ENCODE results near the gene CGN. TPM values are rescaled to one million over a fixed set of nuclear protein-coding genes. Genes with fewer than 3 reads are reported as not detected.
A peak's percentile ranks its signal among the peaks of the same experiment; 100 is the strongest.

Gene CGN
- total RNA-seq, 1 experiment from 2014 or later: 30.9 TPM

DNA sequence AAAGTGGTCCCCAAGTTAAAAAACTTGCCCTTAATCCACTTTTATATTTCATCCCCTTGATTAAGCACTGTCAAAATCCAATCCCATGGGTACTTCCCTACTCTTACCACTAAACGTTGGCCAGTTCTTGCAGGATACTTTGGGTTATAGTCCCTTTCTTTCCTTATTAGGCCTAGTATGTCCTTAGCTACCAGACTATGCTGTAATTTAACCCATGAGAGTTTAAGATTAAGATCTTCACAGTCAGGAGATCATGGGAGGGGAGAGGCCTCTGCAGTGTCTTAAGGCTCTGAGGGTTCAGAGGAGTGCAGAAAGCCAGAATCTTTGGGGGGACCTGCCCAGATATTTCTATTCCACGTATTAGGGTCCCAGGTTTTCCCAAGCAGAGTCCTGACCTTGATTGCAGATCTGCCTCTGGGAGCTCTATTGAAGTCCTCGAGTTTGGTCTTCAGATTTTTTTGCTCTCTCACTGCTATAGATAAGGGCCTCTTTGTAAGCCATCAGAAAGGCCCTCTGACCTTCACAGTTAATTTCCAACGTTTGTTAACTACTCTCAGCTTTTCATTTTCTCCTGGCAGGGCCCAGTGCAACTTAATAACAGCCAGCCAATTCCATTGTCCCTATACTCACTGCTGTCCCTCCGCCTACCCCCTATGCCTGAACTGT lies 9.0 kb upstream of the CGN start:
- H3K9me3 ChIP-seq (ENCODE audit: control insufficient read depth, low read depth, low read length): no peaks in the 10 kb centered on the region
- no CpG with 5 or more reads among the region's 5 CpGs for WGBS (ENCODE audit: extremely low coverage, insufficient read length, low lambda C conversion rate)
- no peaks in the 10 kb centered on the region for H3K79me2 ChIP-seq (ENCODE audit: insufficient read depth, low read length)
- H3K27ac ChIP-seq (ENCODE audit: insufficient read length, low read depth, low read length): no peak overlapping the region
- no peaks in the 10 kb centered on the region for H3K23me2 ChIP-seq (ENCODE audit: insufficient read length, low read depth, low read length, poor library complexity, severe bottlenecking)
- Mint-ChIP-seq H3K4me1 (peaks cover 0 to 5% of the 10 kb centered on the region in 2 experiments; a peak in 1 of 4 replicates), H3K36me3 (ENCODE audit: insufficient read depth in 1 of 3, low read depth in 3 of 3) (no peaks in the 10 kb centered on the region), H3K27me3 (ENCODE audit: low read depth) (peaks cover 3% of the 10 kb centered on the region), H3K27ac (no peak overlapping the region; a peak in 1 of 7 replicates), H3K9me3 (no peaks in the 10 kb centered on the region), H3K4me3 (no peak overlapping the region)
- TF ChIP-seq CTCF (conservative IDR thresholded peaks at IDR 0.05): no peak
- no peak overlapping the region for H3K14ac ChIP-seq (ENCODE audit: insufficient read depth, low read length)
- no peak overlapping the region for H3K9ac ChIP-seq (ENCODE audit: extremely low read depth, insufficient read length, low read length)
- H4K5ac ChIP-seq (ENCODE audit: insufficient read length, low read depth, low read length): no peak overlapping the region
- H4K91ac ChIP-seq (ENCODE audit: insufficient read length, low read depth, low read length): no peak overlapping the region
- no peaks in the 10 kb centered on the region for H4K20me1 ChIP-seq (ENCODE audit: control insufficient read depth, insufficient read depth, insufficient read length)
- no peak overlapping the region for H3K23ac ChIP-seq (ENCODE audit: insufficient read length, low read depth, low read length)
- no peak overlapping the region for H3K56ac ChIP-seq (ENCODE audit: insufficient read length, low read depth, low read length)
- H3T11ph ChIP-seq (ENCODE audit: low read length): no peak overlapping the region
- H3K4me1 ChIP-seq (ENCODE audit: insufficient read depth, low read length): no peaks in the 10 kb centered on the region
- H2BK15ac ChIP-seq (ENCODE audit: low read depth, low read length): no peak overlapping the region
- no peak overlapping the region for H4K8ac ChIP-seq (replicated peaks; ENCODE audit: insufficient read length, low read depth, low read length)
- no peak overlapping the region for H3K4me2 ChIP-seq (ENCODE audit: insufficient read depth, insufficient read length, low read length)
- no peak for DNase-seq
- no peak overlapping the region for H2BK20ac ChIP-seq (ENCODE audit: low read depth, low read length, poor library complexity, severe bottlenecking)
- H3K4ac ChIP-seq (ENCODE audit: low read depth, low read length): no peak overlapping the region
- H3K18ac ChIP-seq (ENCODE audit: insufficient read length, low read depth, low read length): no peak overlapping the region
- peak overlapping the region; percentile 50 for H2BK12ac ChIP-seq (ENCODE audit: insufficient read length, low read depth, low read length)
- no peak overlapping the region for H2BK120ac ChIP-seq (ENCODE audit: low read depth, low read length, poor library complexity, severe bottlenecking)
- H2BK5ac ChIP-seq (ENCODE audit: insufficient read length, low read length): no peak overlapping the region
- no peaks in the 10 kb centered on the region for H3K27me3 ChIP-seq (ENCODE audit: insufficient read depth, low read length)
- no peak overlapping the region for H2AK5ac ChIP-seq (ENCODE audit: insufficient read length, low read length)
- no peaks in the 10 kb centered on the region for H3K79me1 ChIP-seq (ENCODE audit: insufficient read depth, low read depth, low read length, poor library complexity, severe bottlenecking)
- no peak overlapping the region for H2AFZ ChIP-seq (ENCODE audit: low read length)
